Mononuclear cell (primary cell): ENCODE results near the gene ANKRD12. TPM values are rescaled to one million over a fixed set of nuclear protein-coding genes. Genes with fewer than 3 reads are reported as not detected.

Experiments
- H3K27me3 ChIP-seq: 2 replicates; pipeline ENCODE4 v1.6.0; 2011; ENCODE audit warnings: low read length, control low read depth; ENCODE audit not compliant: insufficient read depth
- H3K4me1 ChIP-seq: 2 replicates; pipeline ENCODE4 v1.5.1; 2011; ENCODE audit warnings: mild to moderate bottlenecking, low read length, control low read depth; ENCODE audit not compliant: insufficient read depth
- H3K4me3 ChIP-seq: 2 replicates; pipeline ENCODE4 v1.5.1; 2011; ENCODE audit warnings: mild to moderate bottlenecking, low read length, moderate library complexity
- H3K9me3 ChIP-seq: 2 replicates; pipeline ENCODE4 v1.5.1; 2011; ENCODE audit warnings: low read depth, mild to moderate bottlenecking, control low read depth, low read length
- total RNA-seq: library from RNA; depleted of rRNA; stranded (reverse); fragments of >200 nt; gene quantifications from one replicate; pipeline ENCODE4 v1.2.3, GENCODE V29; 2012

The ANKRD12 gene
- total RNA-seq, 1 donor, result 287 TPM

GRCh38 chr18:9101730-9102507 lies 34.7 kb upstream of the ANKRD12 start:
- Histone ChIP-seq H3K4me3 (peak overlapping the region; percentile 83), H3K27me3 (no peaks in the 10 kb centered on the region), H3K9me3 (no peaks in the 10 kb centered on the region), H3K4me1 (peaks cover 41% of the 10 kb centered on the region)

- peak within 1 kb of the TSS; percentile 83 for H3K4me3 ChIP-seq
- no peaks in the 10 kb centered on the region for H3K9me3 ChIP-seq
- H3K4me1 ChIP-seq, result peaks cover 49% of the 10 kb centered on the region
- H3K27me3 ChIP-seq, result no peaks in the 10 kb centered on the region
These were observed 33.8 kb upstream of the ANKRD12 start, which contains the start of gene NDUFV2 for GRCh38 chr18:9102508-9103375. Gene NDUFV2 (plus strand): TSS chr18:9102699. CDS start chr18:9102744, 45 bp downstream.

GRCh38 chr18:9103376-9103873 lies 33.2 kb upstream of the ANKRD12 start:
- Histone ChIP-seq H3K27me3 (no peaks in the 10 kb centered on the region), H3K4me1 (peaks cover 51% of the 10 kb centered on the region), H3K4me3 (peak overlapping the region; percentile 83), H3K9me3 (no peaks in the 10 kb centered on the region)

- no peaks in the 10 kb centered on the region for H3K27me3 ChIP-seq
- H3K4me1 ChIP-seq, result peaks cover 60% of the 10 kb centered on the region
- no peaks in the 10 kb centered on the region for H3K9me3 ChIP-seq
- peak overlapping the region; percentile 83 for H3K4me3 ChIP-seq
These were observed 32.2 kb upstream of the ANKRD12 start for GRCh38 chr18:9104244-9104901.

DNA sequence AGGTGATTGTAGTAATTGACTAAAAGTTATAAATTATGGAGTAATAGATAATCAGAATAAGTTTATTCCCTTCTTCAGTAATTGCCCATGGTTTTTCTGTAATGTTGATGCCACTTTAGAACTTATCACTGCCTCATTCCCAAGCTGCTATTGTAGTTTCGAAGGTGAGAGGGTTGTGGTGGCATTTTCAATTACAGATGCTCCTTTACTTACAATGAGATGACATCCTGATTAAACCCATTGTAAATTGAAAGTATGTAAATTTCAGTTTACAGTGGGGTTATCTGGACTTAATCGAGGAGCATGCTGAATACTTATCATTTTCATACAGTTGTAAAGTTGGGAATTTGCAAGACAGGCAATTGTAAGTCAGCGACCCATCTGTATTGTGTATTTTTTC lies 31.2 kb upstream of the ANKRD12 start:
- Histone ChIP-seq H3K27me3 (no peaks in the 10 kb centered on the region), H3K4me3 (no peak overlapping the region), H3K9me3 (no peaks in the 10 kb centered on the region), H3K4me1 (peaks cover 69% of the 10 kb centered on the region)

GRCh38 chr18:9106094-9106493 lies 30.5 kb upstream of the ANKRD12 start:
- Histone ChIP-seq H3K9me3 (no peaks in the 10 kb centered on the region), H3K4me3 (no peak overlapping the region), H3K4me1 (peaks cover 73% of the 10 kb centered on the region), H3K27me3 (no peaks in the 10 kb centered on the region)

DNA sequence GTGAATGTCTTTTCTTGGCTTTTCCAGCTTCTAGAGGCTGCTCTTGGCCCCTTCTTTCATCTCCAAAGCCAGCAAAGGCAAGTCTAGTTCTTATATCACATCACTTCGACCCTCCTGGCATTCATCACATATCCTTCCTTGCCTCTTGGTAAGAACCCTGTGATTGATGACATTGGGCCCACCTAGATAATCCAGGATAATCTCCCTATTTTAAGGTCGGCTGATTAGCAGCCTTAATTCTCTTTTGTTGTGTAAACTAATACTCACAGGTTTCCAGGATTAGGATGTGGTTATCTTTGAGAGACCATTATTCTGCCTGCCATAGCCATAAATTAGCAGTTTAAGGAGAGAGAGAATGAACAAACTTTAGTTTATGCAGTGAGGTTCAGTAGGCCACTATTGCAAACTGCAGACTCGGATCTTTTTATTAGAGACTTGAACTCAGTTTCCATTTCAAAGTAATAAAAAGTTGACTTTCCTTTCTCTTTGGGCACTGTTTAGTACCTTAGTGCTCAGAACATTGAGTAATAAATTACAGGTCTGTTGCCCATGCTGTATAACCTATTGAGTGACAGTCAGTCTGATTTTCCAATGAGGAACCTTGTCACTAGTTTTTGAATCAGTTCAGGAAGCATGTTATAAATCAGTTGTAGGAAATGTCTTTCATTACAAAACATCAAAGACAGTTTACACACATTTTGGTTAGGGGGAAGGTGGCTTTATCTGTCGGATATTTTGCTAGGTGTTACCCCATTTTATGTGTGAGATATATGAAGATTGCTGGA lies 29.6 kb upstream of the ANKRD12 start:
- H3K27me3 ChIP-seq, result no peaks in the 10 kb centered on the region
- H3K4me1 ChIP-seq, result peaks cover 68% of the 10 kb centered on the region
- H3K9me3 ChIP-seq, result no peaks in the 10 kb centered on the region
- H3K4me3 ChIP-seq, result no peak overlapping the region

DNA sequence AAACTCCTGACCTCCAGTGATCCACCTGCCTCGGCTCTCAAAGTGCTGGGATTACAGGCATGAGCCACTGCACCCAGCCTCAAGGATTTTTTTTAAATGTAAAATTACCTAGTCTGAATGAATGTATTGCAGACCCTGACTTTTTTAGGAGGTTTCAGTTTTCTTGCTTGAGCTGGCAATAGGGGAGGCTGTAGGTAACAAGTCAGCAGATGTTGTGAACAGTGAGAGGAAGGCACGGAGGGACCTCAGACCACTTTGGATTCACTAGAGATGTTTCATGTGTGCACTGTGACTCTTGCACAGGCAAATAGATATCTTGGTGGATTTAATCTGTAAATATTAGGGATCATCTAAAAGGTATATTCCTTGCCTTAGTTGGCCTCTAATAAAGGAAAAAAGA lies 27.7 kb upstream of the ANKRD12 start:
- no peaks in the 10 kb centered on the region for H3K27me3 ChIP-seq
- H3K4me1 ChIP-seq, result peaks cover 73% of the 10 kb centered on the region
- no peaks in the 10 kb centered on the region for H3K9me3 ChIP-seq
- H3K4me3 ChIP-seq, result no peak overlapping the region

DNA sequence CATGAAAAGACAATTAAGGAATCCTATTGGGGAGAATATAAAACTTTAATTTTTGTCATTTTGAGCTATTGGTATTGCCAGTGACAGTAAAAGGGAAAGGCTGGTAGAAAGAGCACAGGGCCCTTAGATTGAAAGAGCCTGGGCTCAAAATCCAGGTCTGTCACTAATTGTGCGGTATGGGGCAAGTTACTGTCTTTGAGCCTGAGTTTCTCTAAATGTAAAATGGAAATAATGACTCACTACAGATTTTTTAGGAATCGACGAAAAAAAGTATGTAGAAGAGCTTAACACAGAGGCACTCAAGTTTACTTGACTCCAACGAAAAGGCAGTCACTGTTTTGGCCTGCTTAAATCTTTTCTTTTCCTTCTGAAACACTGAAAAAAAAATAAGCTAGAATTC lies 27.1 kb upstream of the ANKRD12 start:
- H3K4me1 ChIP-seq, result peaks cover 70% of the 10 kb centered on the region
- no peaks in the 10 kb centered on the region for H3K27me3 ChIP-seq
- H3K9me3 ChIP-seq, result no peaks in the 10 kb centered on the region
- no peak overlapping the region for H3K4me3 ChIP-seq

DNA sequence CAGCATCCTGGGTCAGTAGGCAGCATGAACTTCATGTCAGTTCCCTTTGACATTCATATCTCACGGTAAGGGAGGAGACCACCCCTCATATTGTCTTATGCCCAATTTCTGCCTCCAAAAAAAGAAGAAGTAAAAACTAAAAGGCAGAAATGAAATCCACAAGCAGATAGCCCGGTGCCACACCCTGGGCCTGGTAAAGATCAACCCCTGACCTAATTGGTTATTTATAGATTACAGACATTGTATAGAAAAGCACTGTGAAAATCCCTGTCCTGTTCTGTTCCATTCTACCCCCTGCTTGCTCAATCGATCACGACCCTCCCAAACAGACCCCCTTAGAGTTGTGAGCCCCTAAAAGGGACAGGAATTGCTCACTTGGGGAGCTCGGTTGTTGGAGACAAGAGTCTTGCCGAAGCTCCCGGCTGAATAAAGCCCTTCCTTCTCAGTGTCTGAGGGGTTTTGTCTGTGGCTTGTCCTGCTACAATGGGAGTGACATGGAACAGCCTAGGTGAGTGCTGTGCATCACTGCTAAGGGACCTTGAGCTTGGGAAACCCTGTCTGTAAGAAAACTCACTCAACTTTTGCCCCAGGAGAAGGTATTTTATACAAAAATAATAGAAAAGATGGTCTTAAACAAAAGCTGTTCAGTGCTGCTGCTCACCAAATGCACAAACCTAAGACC lies 23.0 kb upstream of the ANKRD12 start:
- H3K9me3 ChIP-seq, result no peaks in the 10 kb centered on the region
- H3K4me3 ChIP-seq, result no peak overlapping the region
- H3K4me1 ChIP-seq, result peaks cover 72% of the 10 kb centered on the region
- no peaks in the 10 kb centered on the region for H3K27me3 ChIP-seq

DNA sequence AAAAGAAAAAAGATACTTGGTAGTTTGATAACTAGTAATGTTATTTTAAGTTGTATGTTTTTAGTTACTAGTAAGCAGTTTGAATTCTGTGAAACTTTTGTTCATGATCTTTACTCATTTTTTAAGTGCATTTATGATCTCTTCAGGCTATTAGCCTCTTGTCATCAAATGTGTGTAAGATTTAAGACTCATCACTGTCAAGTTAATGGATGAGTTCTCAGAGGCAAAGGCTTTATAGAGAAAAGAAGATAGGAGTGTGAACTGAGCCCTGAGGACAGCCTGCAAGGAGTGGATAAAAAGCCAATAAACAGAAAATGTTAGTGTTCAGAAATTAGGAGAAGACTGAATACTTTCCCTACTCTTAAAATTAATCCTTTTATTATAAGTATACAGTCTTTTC lies 20.6 kb upstream of the ANKRD12 start:
- H3K4me3 ChIP-seq, result no peak overlapping the region

GRCh38 chr18:9117980-9118841 lies 18.4 kb upstream of the ANKRD12 start:
- peaks cover 57% of the 10 kb centered on the region for H3K4me1 ChIP-seq
- H3K27me3 ChIP-seq, result no peaks in the 10 kb centered on the region
- no peaks in the 10 kb centered on the region for H3K9me3 ChIP-seq
- no peak overlapping the region for H3K4me3 ChIP-seq

More for the DNA sequence above, 20.6 kb upstream of the ANKRD12 start:
- H3K9me3 ChIP-seq, result no peaks in the 10 kb centered on the region
- no peaks in the 10 kb centered on the region for H3K27me3 ChIP-seq
- peaks cover 61% of the 10 kb centered on the region for H3K4me1 ChIP-seq

DNA sequence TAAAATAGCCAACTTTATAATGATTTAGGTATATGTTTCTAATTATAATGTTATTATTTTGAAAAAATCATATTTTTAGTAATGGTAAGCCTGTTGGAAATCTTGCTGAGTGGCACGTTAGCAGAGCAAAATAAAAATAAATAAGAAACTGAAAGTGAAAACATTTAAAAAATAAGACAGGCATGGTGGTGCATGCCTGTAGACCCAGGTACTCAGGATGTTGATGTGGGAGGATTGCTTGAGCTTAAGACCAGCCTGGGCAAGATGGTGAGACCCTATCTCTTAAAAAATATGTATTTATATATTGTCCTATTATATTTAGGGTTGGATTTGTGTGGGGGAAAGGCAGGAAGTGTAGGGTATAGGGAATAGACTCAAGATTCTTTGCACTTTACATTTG lies 15.8 kb upstream of the ANKRD12 start:
- Histone ChIP-seq H3K27me3 (no peaks in the 10 kb centered on the region), H3K4me1 (peaks cover 42% of the 10 kb centered on the region), H3K4me3 (no peak overlapping the region), H3K9me3 (no peaks in the 10 kb centered on the region)
